ENCODE data around the gene VGLL4.
"Not testable (repeated sequence)": the region's sequence is repeated elsewhere in the genome, so short reads cannot be mapped to it uniquely, and the experiment has no call there.

VGLL4 gene

GRCh38 chr3:11526121-11526520, 117.6 kb downstream of the VGLL4 start:
- not testable (repeated sequence) for DNase-seq

- DNase-seq = no peak
Observed at GRCh38 chr3:11523572-11524101, 120.1 kb downstream of the VGLL4 start.

GRCh38 chr3:11522953-11523571, 120.7 kb downstream of the VGLL4 start:
- DNase-seq = no peak

DNA sequence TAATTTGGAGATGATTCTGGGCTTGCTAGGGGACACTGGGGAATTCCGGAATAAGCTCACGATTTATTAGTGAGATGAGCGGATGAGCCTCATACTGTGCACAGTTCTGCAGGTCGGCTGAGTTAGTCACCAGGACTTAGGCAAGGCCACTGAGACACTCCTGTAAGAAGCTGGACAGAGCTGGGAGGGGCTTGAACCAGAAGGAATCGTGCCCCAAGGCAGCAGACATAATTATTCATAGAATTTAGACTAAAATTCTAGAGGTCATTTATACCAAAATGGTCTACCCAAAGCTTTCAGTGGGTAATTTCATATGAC, 121.4 kb downstream of the VGLL4 start:
- DNase-seq = no peak

DNA sequence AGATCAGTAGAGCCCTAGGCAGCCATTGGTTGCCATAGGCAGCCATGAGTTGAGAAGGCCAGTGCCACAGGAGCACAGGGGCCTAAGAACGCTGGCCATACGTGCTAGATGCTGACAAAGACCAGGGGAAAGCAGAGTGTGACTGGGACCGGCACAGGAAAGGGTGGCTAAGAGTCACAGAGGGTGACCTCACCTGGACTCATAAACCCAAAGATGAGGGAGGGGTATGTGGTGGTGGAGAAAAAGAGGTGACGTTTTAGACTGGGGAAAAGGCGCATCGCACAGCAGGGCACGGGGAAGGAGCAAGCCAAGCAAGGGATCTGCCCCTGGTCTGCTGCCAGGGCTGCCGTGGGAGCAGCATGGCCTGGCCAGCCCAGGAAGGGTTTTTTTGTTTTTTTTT, 122.5 kb downstream of the VGLL4 start:
- DNase-seq = no peak

GRCh38 chr3:11517601-11518000, 126.1 kb downstream of the VGLL4 start:
- DNase-seq = no peak

DNA sequence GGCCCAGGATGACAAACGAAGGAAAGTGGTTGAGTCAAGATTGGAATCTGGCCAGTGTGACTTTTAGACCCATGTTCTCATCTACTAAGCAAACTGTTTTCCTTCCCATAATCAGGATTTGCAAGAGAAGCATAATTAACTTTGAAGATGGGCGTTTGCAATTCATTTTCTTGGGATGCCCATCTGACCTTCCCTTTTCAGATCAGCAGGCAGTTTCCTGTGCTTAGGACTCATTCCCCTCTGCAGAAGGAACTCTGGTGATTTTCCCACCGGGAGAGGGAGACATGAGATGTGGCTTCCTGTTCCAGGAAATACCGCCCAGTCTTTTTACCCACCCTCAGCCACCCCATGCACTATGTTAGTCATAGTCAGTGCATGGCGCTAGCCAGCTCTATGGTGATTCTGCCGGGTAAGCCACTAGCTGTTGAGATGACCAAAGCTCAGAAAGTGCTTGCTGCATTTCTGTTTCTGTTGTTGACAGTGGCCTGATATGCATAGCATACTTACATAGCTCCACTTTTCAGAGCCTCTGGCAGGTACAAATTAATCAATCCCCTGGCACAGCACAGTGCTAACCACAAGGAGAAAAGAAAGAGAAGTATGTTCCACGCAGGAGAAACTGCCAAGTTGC, 129.4 kb downstream of the VGLL4 start:
- no peak for DNase-seq

DNA sequence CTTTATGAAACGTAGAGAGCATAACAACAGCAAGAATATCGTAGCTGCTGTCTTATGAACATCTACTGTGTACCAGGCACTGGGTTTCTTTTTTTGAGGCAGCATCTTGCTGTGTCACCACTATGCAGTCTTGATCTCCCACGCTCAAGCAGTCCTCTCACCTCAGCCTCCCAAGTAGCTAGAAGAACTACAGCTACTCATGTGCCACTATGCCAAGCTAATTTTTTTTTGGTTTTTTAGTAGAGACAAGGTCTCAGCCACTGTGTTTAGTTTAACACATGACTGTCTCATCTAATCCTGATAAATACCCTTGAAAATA, 129.9 kb downstream of the VGLL4 start:
- DNase-seq = no peak

- DNase-seq = not testable (repeated sequence)
Observed at GRCh38 chr3:11513125-11513816, 130.4 kb downstream of the VGLL4 start.

DNA sequence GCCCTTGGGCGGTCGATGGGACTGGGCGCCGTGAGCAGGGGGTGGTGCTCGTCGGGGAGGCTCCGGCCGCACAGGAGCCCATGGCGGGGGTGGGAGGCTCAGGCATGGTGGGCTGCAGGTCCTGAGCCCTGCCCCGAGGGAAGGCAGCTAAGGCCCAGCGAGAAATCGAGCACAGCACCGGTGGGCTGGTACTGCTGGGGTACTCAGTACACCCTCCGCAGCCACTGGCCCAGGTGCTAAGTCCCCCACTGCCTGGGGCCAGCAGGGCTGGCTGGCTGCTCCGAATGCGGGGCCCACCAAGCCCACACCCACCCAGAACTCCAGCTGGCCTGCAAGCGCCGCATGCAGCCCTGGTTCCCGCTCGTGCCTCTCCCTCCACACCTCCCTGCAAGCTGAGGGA, 132.1 kb downstream of the VGLL4 start:
- not testable (repeated sequence) for DNase-seq

DNA sequence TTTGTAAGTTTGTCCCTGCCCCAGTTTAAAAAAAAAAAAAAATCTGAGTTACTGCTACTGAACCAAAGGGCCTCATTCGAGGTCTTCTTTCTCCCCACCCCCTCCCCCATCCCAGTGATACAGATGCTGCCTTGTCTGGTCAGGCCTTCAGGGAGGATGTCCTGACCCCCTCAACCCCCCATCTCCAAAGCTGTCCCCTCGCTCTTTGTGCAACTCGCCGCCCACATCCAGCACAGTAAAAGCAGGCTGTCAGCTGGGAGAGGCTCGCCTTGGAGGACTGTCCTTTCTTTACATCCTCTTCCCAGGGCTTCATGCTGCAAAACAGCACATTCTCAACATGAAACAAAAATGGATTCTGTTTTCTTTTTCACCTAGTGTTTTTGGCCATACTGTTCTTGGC, 133.4 kb downstream of the VGLL4 start:
- no peak for DNase-seq

GRCh38 chr3:11510001-11510340, 133.7 kb downstream of the VGLL4 start:
- no peak for DNase-seq

GRCh38 chr3:11509173-11510000, 134.3 kb downstream of the VGLL4 start:
- DNase-seq = no peak

GRCh38 chr3:11508346-11509172, 135.2 kb downstream of the VGLL4 start:
- no peak for DNase-seq

DNA sequence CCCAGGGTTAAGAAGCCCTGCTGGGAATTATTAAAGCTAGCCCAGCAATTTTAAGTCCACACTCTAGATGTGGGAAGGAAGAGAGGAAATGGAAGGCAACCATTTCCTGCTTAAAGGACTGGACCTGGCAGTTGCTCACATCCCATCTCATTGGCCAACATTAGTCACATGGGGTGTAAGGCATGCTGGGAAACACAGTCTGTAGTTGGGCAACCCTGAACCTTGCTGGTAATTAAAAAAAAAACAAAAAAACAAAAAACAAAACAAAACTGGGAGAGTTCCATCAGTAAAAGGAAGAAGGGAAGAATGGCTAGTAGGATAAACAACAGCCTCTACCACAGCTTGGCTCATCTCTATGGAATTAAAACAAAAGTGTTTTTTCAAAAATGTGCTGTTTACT, 136.0 kb downstream of the VGLL4 start:
- no peak for DNase-seq
